IPS DF 19.7 (cell line): Measurements from ENCODE around the gene RYR2.
A peak's percentile ranks its signal among the peaks of the same experiment; 100 is the strongest.
"Not testable (repeated sequence)": the region's sequence is repeated elsewhere in the genome, so short reads cannot be mapped to it uniquely, and the experiment has no call there.

Experiments
- DNase-seq: peaks from one replicate; pipeline ENCODE4 v3.0.0-alpha.2; 2013; ENCODE audit warnings: low read depth, low spot score

RYR2 gene

DNA sequence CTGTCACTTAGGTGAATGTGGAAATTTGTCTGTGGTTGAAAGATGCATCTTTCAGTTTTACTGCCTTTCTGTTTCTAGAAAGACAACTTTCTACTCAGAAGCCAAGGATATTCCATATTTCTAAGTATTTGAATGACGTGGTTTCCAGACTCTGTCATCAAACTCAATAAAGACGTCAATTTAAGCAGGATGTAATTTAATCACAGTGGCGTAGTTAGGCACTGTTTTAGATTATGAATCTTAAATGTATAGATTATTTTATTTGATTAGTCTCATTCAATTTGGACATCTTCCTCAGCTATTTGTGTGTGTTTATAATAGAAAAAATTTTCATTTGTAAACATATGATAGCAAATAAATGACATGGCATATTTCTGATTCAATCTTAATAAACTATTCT lies 298.9 kb downstream of the RYR2 start:
- no peak for DNase-seq

DNA sequence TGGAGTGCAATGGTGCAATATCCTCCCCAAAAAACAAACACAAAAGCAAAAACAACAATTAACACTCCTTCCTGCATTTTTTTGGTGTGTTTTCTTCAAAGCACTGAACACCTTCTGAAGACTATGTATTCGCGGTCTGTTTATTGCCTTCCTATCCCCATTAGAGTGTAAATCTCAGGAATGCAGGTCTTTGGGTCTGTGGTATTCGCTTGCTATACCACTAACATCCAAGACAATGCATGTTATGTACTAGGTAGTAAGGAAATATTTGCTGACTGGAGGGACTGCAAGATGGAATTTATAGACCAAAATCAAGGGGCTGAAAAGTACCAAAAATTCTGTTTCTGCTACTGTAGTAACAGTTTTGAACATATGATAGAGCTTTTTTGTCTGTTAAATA lies 299.4 kb downstream of the RYR2 start:
- peak; percentile 38 for DNase-seq

GRCh38 chr1:237342730-237343129 lies 300.7 kb downstream of the RYR2 start:
- no peak for DNase-seq

DNA sequence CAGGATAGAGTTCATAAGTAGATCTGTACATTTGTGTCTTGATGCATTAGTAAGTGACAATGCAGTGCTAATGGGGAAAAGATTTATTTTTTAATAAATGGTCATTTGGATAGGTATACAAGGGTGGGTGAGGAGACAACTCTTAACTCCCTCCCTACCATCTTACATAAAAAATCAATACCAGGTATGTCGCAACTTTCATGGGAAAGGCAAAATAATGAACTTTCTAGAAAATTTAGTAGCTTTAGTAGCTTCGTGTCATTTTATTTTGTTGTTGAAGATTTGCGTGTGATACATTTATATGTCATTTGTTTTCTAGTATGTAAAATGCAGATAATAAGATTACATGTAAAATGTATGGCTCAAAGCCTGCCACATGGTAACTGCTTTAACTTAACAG lies 310.8 kb downstream of the RYR2 start:
- no peak for DNase-seq

DNA sequence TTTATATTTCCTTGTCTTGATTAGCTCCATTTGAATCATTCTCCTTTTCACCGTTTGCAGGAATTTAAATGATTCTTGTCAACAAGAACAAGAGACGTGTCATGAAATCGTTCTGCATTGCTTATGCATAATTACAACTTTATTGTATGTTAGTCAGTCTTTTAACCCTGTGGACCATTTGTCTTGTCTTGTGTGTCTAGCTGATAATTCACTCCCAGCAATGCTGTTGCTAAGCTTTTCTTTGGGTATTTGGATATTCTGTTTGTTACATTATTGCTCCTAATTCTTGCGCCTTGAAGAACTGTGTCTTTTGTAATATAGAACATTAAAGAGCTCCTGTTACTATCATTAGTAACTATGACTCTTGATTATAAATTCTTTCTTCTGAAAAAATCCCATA lies 311.9 kb downstream of the RYR2 start:
- DNase-seq: no peak

GRCh38 chr1:237355022-237355421 lies 313.0 kb downstream of the RYR2 start:
- DNase-seq: no peak

GRCh38 chr1:237358555-237358954 lies 316.6 kb downstream of the RYR2 start:
- DNase-seq: no peak

- no peak for DNase-seq
These were observed 325.8 kb downstream of the RYR2 start for GRCh38 chr1:237367758-237368157.

DNA sequence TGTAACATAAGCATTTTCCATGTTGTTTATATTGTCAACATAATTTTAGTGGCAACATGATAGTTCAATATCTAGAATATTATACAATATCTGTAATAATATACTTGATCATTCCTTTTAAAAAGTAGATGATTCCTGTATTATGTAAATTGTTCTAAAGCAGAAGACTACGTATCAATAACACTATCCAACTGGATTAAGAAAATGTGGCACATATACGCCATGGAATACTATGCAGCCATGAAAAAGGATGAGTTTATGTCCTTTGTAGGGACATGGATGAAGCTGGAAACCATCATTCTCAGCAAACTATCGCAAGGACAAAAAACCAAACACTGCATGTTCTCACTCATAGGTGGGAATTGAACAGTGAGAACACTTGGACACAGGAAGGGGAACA lies 329.5 kb downstream of the RYR2 start:
- DNase-seq: not testable (repeated sequence)

DNA sequence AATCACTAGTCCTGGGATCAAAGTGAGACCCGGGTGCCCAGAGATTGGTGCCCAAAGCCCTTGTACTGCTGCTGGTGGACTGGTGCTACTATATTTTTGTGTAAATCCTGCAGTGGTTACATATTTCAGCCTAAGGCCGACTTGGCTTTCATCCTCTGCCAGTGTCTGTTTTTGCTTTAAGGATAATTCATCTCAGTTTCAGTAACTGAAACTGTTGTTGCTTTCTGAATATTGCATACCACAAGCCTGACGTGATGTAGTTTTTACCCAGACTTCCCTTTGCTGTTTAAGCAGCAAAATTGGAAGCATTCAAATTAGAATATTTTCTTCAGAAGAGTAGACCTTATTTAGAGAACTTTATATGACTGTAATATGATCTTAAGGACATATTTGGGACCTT lies 341.8 kb downstream of the RYR2 start:
- DNase-seq: no peak

DNA sequence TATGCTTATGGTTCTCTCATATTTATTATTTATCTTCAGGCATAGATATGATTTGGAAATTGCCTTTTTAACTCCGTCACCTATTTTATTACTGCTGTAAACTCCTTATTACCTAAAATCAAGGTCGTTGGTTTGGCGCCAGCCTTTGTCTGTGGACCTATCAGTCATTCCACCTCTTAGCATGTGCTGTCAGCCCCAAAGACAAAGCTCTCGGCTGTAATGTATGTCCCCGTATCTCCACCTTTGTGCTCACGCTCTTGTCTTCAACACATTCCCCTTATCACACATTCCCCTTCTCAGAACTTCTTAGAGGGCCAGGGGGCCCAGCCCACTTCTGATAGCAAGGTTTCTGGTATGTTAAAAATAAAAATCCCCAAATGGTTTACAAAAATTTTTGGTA lies 342.2 kb downstream of the RYR2 start:
- DNase-seq: no peak

DNA sequence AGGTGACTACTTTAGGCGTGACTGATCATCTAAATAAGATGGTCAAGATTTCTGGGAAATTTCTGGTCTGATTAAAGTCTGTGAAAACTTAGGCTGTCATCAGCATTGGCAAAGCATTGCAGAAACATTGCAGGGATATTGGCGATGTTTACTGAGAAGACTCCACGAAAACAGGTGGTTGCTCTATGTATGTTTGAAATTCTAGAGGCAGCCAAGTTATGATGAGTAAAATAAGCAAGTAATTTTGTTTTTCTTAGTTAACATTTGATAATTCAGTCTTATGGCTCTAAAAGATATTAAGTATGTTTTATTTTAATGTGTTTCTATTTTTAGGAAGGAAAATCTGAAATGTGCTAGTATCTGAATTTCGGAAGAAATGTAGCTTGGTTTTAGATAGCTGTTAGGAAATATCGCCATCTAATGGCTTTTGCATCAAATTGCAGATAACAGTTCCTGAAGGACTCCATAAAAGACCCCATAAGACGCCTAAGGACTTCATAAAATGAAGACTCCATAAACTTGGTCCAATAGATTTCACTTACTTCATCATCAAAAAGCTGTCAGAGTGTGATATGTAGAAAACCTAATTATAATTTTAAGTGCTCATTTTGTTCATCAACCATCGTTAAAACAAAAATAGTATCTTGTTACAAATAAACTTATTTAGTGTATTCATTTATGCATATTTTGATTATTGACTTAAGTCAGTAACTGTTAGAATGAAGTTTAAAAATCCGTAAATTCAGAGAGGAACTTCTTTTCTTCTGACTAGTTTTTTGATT lies 344.6 kb downstream of the RYR2 start:
- no peak for DNase-seq

DNA sequence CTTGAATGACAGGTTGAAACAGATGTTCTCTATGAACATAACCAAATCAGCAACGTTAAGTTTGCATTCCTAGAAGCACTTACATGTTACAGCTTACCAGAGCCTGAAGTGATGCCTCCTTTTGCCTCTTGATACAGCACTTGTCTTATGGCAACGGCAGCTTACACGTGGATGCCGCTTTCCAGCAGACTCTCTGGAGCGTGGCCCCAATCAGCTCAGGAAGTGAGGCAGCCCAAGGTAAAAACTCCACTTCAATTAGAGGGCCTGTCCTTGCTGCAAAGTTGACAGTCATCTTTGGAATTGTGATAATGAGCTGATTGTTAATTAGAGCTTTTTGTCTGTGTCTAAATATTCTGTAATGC lies 345.1 kb downstream of the RYR2 start:
- DNase-seq: no peak

DNA sequence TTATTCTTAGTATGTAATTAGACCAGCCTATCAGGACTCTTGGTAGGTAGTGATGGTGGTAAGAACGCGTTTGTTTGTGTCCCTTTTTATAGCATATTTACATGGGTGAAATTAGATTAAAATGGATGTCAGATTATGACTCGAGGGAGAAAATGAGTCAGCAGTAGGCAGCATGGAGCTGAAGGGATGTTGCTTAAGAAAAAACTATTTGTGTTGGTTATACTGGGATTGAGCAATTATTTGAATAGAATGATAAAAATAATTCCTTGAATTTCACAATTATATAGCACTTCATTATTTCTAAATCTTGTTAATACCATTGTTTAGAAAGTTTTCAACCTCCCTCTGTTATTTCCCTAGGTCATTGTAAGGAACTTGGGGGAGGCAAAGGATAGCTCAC lies 348.8 kb downstream of the RYR2 start:
- no peak for DNase-seq

- DNase-seq: no peak
These were observed 351.6 kb downstream of the RYR2 start for GRCh38 chr1:237393632-237394031.

GRCh38 chr1:237394281-237394680 lies 352.3 kb downstream of the RYR2 start:
- DNase-seq: no peak

DNA sequence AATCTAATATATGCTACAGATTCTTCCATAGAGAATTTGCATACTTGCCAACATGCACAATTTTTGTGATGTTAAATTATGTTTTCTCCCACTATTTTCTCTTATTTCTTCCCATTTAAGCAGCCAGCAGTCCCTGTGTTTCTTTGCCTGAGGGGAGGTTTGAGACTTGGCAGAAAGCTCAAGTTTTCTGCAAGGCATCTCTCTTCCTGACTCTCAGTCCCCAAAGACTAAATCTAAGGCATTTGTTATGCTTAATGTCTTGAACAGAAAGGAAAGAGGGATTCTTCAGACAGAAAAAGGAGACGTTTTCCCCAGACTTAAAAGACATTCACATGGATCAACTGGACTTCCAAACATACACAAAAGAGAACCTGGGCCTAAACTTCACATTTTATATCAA lies 354.4 kb downstream of the RYR2 start:
- no peak for DNase-seq

DNA sequence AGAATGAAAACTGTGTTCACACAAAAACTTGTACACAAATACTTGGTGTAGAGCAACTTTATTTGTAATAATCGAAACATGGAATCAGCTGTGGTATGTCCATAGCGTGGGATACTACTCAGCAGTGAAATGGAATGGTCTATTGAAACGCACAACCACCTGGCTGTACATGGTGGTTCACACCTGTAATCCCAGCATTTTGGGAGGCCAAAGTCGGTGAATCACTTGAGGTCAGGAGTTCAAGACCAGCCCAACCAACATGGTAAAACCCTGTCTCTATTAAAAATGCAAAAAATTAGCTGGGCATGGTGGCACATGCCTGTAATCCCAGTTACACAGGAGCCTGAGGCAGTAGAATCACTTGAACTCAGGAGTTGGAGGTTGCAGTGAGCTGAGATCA lies 356.8 kb downstream of the RYR2 start:
- DNase-seq: no peak

DNA sequence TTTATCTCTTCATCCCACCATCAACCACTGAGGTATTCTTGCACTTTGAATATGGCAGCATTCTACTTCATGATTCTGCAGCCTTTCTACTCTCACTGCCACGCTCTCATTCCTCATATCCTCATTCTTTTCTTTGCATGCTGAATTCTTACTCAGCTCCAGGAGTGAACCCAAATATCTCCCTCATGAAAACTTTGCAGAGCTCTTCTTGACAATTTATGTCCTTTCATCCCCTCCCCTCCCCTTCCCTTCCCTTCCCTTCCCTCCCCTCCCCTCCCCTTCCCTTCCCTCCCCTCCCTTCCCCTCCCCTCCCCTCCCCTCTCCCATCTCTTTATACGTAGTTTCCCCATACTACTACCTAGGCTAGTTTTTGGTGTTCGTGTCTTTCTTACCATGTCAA lies 363.9 kb downstream of the RYR2 start:
- no peak for DNase-seq

GRCh38 chr1:237411621-237412020 lies 369.6 kb downstream of the RYR2 start:
- no peak for DNase-seq

GRCh38 chr1:237416924-237417655 lies 375.1 kb downstream of the RYR2 start:
- DNase-seq: no peak

DNA sequence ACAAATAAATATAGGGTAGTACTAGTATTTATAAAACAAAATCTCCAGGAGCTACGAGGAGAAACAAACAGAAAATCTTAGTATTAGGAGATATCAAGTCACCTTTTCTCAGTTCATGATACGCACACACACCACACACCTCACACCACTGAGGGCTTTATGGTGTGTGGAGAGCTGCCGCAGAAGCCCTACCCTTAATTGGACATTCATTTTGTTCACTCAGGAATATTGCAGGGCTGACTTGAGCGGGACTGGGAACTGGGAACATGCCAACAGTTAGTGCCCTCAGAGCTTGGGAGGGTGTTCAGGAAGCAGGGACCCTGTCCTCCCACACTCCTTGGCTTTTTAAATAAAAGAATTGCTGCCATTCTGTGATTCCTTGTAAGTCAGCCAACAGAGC lies 386.8 kb downstream of the RYR2 start:
- DNase-seq: no peak

DNA sequence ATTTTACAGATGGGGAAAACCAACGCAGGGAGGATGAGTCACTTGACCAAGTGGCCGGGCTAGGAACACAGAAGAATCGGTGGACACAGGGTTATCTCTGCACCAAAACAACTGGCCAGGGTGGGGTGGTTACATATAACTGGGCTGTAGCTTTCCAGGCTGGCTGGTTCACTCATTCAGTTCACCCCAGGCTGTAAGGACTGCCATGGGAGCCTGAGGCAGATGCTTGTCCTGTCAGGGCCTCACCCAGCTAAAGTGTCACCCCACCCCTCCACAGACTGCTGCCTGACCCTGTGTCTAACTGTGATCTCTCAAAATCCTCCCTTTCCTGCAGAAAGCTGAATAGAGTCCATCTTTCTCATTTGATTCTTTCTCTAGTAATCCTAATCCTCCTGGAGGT lies 387.3 kb downstream of the RYR2 start:
- DNase-seq: no peak
